Bronchial epithelial cell (primary cell): Measurements from ENCODE around the gene MGAT4A. TPM values are rescaled to one million over a fixed set of nuclear protein-coding genes. Genes with fewer than 3 reads are reported as not detected.
A peak's percentile ranks its signal among the peaks of the same experiment; 100 is the strongest.
"Not testable (repeated sequence)": the region's sequence is repeated elsewhere in the genome, so short reads cannot be mapped to it uniquely, and the experiment has no call there.

ENCODE experiments used
- DNase-seq: peaks from one replicate; pipeline ENCODE4 v3.0.0-alpha.2; 2010; ENCODE audit warnings: low read depth
- FAIRE-seq: peaks from 2 replicates; lab custom pipeline; 2011; peaks lifted over from hg19 to GRCh38; lab: Jason Lieb, UNC
- H3K27me3 ChIP-seq: 2 replicates; pipeline ENCODE4 v1.5.1; 2011; ENCODE audit warnings: low read length; ENCODE audit not compliant: control insufficient read depth, insufficient read depth
- H3K36me3 ChIP-seq: 2 replicates; pipeline ENCODE4 v1.5.1; 2011; ENCODE audit warnings: low read length; ENCODE audit not compliant: control insufficient read depth, insufficient read depth
- H3K4me3 ChIP-seq: 2 replicates; pipeline ENCODE4 v1.5.1; 2011; ENCODE audit warnings: mild to moderate bottlenecking, low read depth, low read length, control low read depth
- CTCF ChIP-seq: IDR thresholded peaks from 2 replicates; pipeline ENCODE4 v1.5.1; 2011; ENCODE audit warnings: mild to moderate bottlenecking, moderate library complexity, low read length, control low read depth, inconsistent platforms; ENCODE audit not compliant: insufficient read depth, severe bottlenecking
- total RNA-seq: library from RNA; depleted of rRNA; stranded (reverse); fragments of >200 nt; gene quantifications from 2 replicates; pipeline ENCODE4 v1.2.1, GENCODE V29; 2014

MGAT4A gene
- total RNA-seq, 1 donor from 2014 or later: 3.9 TPM

DNA sequence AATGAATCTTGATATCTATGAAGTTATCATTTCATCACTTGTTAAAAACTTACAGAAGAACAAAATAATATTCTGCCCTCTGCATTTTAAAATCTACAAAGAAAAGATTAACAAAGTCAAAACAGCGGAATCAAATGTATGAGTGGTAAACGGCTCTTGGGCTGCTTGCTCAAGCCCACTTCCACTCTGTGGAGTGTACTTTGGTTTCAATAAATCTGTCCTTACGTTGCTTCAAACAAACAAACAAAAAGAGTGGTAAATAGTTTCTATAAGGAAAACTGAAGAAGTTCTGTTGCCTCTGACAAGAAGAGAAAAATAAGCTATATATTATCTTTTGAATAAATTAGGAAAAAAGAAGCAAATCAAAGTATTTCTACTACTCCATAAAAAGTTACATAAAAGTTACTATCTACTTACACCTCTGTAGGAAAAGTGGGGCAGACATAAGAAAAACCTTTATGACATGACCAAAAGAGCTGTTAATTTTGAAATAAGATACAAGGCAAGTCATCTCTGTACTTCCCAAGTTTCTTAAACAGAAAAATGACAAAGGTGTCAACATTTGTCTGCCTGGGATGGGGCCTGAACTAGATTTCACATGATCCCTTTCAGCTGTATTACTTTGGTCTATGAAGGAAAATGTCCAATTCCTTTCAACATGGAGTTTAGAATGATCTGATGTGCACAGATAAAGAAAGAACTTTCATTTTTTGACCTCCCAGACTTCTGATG, 56.5 kb downstream of the MGAT4A start:
- no peak for TF ChIP-seq CTCF
- no peaks in the 10 kb centered on the region for H3K36me3 ChIP-seq
- FAIRE-seq (no peak), DNase-seq (no peak)
- H3K27me3 ChIP-seq: no peaks in the 10 kb centered on the region
- no peak overlapping the region for H3K4me3 ChIP-seq

- Histone ChIP-seq H3K27me3 (no peaks in the 10 kb centered on the region), H3K4me3 (no peak overlapping the region), H3K36me3 (no peaks in the 10 kb centered on the region)
- peak; percentile 39 for DNase-seq
- no peak for TF ChIP-seq CTCF
- no peak for FAIRE-seq
Observed at GRCh38 chr2:98669675-98670074, 61.3 kb downstream of the MGAT4A start.

DNA sequence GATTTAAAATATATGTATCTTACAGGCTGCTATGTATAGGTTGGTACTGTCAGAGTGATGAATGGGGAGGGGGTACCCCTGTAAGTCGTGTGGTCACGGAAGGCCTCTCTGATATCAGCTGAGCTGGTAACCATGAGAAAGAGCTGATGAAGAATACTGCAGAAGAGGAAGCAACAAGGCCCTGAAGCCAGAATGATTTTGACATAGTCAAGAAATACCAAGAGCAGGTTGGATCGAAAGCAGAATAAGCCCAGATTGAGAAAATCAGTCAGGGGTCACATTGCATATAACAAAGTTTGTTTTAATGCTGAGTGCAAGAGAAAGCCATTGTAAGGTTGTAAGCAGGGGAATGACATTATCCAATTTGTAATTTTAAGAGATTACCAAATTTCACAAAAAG, 65.3 kb downstream of the MGAT4A start:
- no peak for TF ChIP-seq CTCF
- Histone ChIP-seq H3K36me3 (no peaks in the 10 kb centered on the region), H3K27me3 (no peaks in the 10 kb centered on the region), H3K4me3 (no peak overlapping the region)
- DNase-seq (no peak), FAIRE-seq (no peak)

DNA sequence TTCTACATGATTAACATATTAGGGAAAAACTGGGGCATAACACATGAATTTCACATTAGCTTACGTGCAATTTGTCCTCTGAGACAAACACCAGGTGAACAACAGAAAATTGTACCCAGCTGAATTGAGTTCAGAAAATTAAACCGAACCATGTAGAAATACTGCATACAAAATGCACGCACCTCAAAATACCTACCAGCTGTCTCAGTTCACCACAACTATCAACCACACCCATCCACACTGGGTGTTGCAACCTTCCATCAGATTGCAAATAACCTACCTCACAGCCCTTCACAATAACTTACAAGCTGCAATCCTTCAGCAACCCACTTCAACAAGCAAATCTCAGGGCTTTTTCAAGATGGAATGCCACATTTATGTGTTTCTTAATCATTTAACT, 66.6 kb downstream of the MGAT4A start:
- DNase-seq (peak; percentile 87), FAIRE-seq (peak; percentile 77)
- TF ChIP-seq CTCF: no peak
- Histone ChIP-seq H3K36me3 (no peaks in the 10 kb centered on the region), H3K4me3 (no peak overlapping the region), H3K27me3 (no peaks in the 10 kb centered on the region)

DNA sequence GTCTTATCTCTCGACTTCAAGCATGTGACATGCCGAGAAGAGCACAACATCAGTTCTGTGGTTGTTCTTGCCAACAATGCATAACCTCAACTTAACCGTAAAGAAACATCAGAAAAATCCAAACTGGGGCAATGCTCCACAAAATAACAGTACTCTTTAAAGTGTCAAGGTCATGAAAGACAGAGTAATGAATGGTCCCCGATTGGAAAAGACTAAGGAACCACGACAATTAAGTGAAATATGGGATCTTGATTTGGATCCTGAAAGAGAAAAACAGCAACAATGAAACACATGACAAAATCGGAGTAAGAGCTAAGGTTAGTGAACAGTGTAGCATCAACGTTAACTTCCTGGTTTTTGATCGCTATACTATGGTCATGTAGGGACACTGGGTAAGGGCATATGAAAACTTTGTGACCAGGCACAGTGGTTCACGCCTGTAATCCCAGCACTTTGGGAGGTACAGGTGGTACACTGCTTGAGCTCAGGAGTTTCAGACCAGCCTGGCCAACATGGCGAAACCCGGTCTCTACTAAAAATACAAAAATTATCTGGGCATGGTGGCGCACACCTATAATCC, 67.3 kb downstream of the MGAT4A start:
- no peak for DNase-seq
- no peak for FAIRE-seq
- Histone ChIP-seq H3K27me3 (no peaks in the 10 kb centered on the region), H3K36me3 (no peaks in the 10 kb centered on the region), H3K4me3 (no peak overlapping the region)
- TF ChIP-seq CTCF: no peak

DNA sequence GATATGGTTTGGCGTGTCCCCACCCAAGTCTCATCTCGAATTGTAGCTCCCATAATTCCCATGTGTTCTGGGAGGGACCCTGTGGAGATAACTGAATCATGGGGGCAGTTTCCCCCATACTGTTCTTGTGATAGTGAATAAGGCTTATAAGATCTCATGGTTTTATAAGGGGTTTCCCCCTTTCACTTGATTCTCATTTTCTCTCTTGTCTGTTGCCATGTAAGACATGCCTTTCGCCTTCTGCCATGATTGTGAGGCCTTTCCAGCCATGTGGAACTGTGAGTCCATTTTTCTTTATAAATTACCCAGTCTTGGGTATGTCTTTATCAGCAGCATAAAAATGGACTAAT, 71.5 kb downstream of the MGAT4A start:
- not testable (repeated sequence) for FAIRE-seq, H3K36me3 ChIP-seq, H3K27me3 ChIP-seq, DNase-seq, H3K4me3 ChIP-seq
